Liver (tissue), 3 donors: ENCODE data around the gene HOXA3.

ENCODE experiments used
- ATF3 ChIP-seq: IDR thresholded peaks from 2 replicates; pipeline ENCODE4 v1.6.1; 2016; ENCODE audit warnings: antibody characterized with exemption
- CTCF ChIP-seq: fragments of 150-350 bp; IDR thresholded peaks from 2 replicates; pipeline ENCODE4 v1.5.1; 2017; ENCODE audit warnings: improper control_type of control experiment, low read depth, low read length; ENCODE audit not compliant: missing input control
- EGR1 ChIP-seq, 2 donors: IDR thresholded peaks; 2 replicates each; pipeline ENCODE4 v1.6.1; 2016 to 2018; ENCODE audit warnings: antibody characterized with exemption in 2 of 2, low read depth in 2 of 2
- FOXA1 ChIP-seq: IDR thresholded peaks from 2 replicates; pipeline ENCODE4 v1.6.1; 2016; ENCODE audit warnings: antibody characterized with exemption
- MAX ChIP-seq: IDR thresholded peaks from 2 replicates; pipeline ENCODE4 v1.6.1; 2016; ENCODE audit warnings: antibody characterized with exemption
- REST ChIP-seq: IDR thresholded peaks from 2 replicates; pipeline ENCODE4 v1.6.1; 2016; ENCODE audit warnings: antibody characterized with exemption, mild to moderate bottlenecking
- RXRA ChIP-seq, 2 donors: IDR thresholded peaks; 2 replicates each; pipeline ENCODE4 v1.6.1; 2017 to 2018; ENCODE audit warnings: antibody characterized with exemption in 2 of 2, mild to moderate bottlenecking in 1 of 2
- SP1 ChIP-seq: IDR thresholded peaks from 2 replicates; pipeline ENCODE4 v1.6.1; 2018; ENCODE audit warnings: antibody characterized with exemption, mild to moderate bottlenecking
- TAF1 ChIP-seq: conservative IDR thresholded peaks from 2 replicates; pipeline ENCODE4 v1.6.1; 2016; ENCODE audit warnings: antibody characterized with exemption, mild to moderate bottlenecking
- ZBTB33 ChIP-seq: IDR thresholded peaks from 2 replicates; pipeline ENCODE4 v1.6.1; 2016; ENCODE audit warnings: antibody characterized with exemption
- donor health status: healthy.
- donor health status: healthy.

- no peak for TF ChIP-seq CTCF
- TF ChIP-seq SP1: no peak
- TF ChIP-seq FOXA1: no peak
- no peak for TF ChIP-seq REST
- no peak for TF ChIP-seq EGR1 (IDR thresholded peaks at IDR 0.05; ENCODE audit: low read depth in 2 of 2)
- no peak for TF ChIP-seq MAX
- TF ChIP-seq TAF1: no peak
- TF ChIP-seq RXRA (IDR thresholded peaks at IDR 0.05): no peak
- TF ChIP-seq ATF3: no peak
- TF ChIP-seq ZBTB33: no peak
Measured at GRCh38 chr7:27191161-27191731, 38.9 kb upstream of the HOXA3 start.
